ENCODE measurements around the gene AOC1.

Gene AOC1

GRCh38 chr7:150910996-150911422 is 58.7 kb downstream of the AOC1 start:
- Histone ChIP-seq H3K4me3 (ENCODE audit: low read length, poor library complexity, severe bottlenecking) (no peak overlapping the region), H3K4me2 (ENCODE audit: low read depth, low read length, poor library complexity, severe bottlenecking) (no peak overlapping the region), H3K79me2 (ENCODE audit: insufficient read depth, low read length) (no peaks in the 10 kb centered on the region), H3K36me3 (ENCODE audit: insufficient read depth, low read length) (no peaks in the 10 kb centered on the region), H3K9me3 (ENCODE audit: insufficient read depth, low read depth, low read length) (no peaks in the 10 kb centered on the region), H3K27me3 (ENCODE audit: insufficient read depth, low read length, poor library complexity, severe bottlenecking) (no peaks in the 10 kb centered on the region), H3K9ac (ENCODE audit: low read depth, low read length, poor library complexity, severe bottlenecking) (no peak overlapping the region), H2AFZ (ENCODE audit: low read length) (no peak overlapping the region), H4K20me1 (ENCODE audit: insufficient read depth, low read length, poor library complexity, severe bottlenecking) (no peaks in the 10 kb centered on the region), H3F3A (ENCODE audit: low read depth) (peaks cover 7% of the 10 kb centered on the region; the same call in 1 of the 2 replicates), H3K9me2 (replicated peaks; ENCODE audit: low read depth, low read length) (no peaks in the 10 kb centered on the region), H3K4me1 (ENCODE audit: insufficient read depth, low read length, poor library complexity, severe bottlenecking) (peaks cover 12% of the 10 kb centered on the region)
- TF ChIP-seq EZH2phosphoT487 (IDR thresholded peaks at IDR 0.05; ENCODE audit: borderline replicate concordance), result no peak
- no peak for TF ChIP-seq CTCF (conservative IDR thresholded peaks at IDR 0.05; ENCODE audit: low read length)
